CD4-positive, alpha-beta T cell treated with Interleukin-10 for 1 hour (primary cell): Measurements from ENCODE around the gene MARCKSL1.
A peak's percentile ranks its signal among the peaks of the same experiment; 100 is the strongest.
"Not testable (repeated sequence)": the region's sequence is repeated elsewhere in the genome, so short reads cannot be mapped to it uniquely, and the experiment has no call there.

Experiments
- DNase-seq: peaks from one replicate; pipeline ENCODE4 v3.0.0-alpha.2; 2020

Gene MARCKSL1

GRCh38 chr1:32331549-32331948 lies 4.5 kb downstream of the MARCKSL1 start:
- DNase-seq: no peak

GRCh38 chr1:32330558-32331151 lies 5.4 kb downstream of the MARCKSL1 start:
- DNase-seq: no peak

- DNase-seq: no peak
These were observed 6.0 kb downstream of the MARCKSL1 start for GRCh38 chr1:32329931-32330466.

- no peak for DNase-seq
These were observed 8.8 kb downstream of the MARCKSL1 start for GRCh38 chr1:32327204-32327603.

GRCh38 chr1:32321712-32322291 lies 14.2 kb downstream of the MARCKSL1 start:
- DNase-seq: peak; percentile 51

- DNase-seq: no peak
These were observed 17.7 kb downstream of the MARCKSL1 start for GRCh38 chr1:32318127-32318869.

GRCh38 chr1:32316903-32317277 lies 19.1 kb downstream of the MARCKSL1 start:
- no peak for DNase-seq

GRCh38 chr1:32311709-32312393 lies 24.2 kb downstream of the MARCKSL1 start:
- DNase-seq: no peak

- no peak for DNase-seq
These were observed 26.1 kb downstream of the MARCKSL1 start for GRCh38 chr1:32309960-32310359.

GRCh38 chr1:32307324-32307723 lies 28.7 kb downstream of the MARCKSL1 start:
- DNase-seq: no peak

- DNase-seq: no peak
These were observed 30.7 kb downstream of the MARCKSL1 start for GRCh38 chr1:32305310-32305709.

- DNase-seq: no peak
These were observed 31.9 kb downstream of the MARCKSL1 start for GRCh38 chr1:32303997-32304622.

GRCh38 chr1:32303358-32303757 lies 32.7 kb downstream of the MARCKSL1 start:
- no peak for DNase-seq

- no peak for DNase-seq
These were observed 36.7 kb downstream of the MARCKSL1 start for GRCh38 chr1:32299327-32299726.

GRCh38 chr1:32298211-32298610 lies 37.8 kb downstream of the MARCKSL1 start:
- DNase-seq: not testable (repeated sequence)

GRCh38 chr1:32291708-32292538 lies 44.1 kb downstream of the MARCKSL1 start, which contains the start of gene HDAC1:
HDAC1 (plus strand) TSS chr1:32292083; CDS start chr1:32292170, 87 bp downstream.
- DNase-seq: peak; percentile 99

- DNase-seq: no peak
These were observed 44.8 kb downstream of the MARCKSL1 start for GRCh38 chr1:32291145-32291707.

- DNase-seq: no peak
These were observed 46.8 kb downstream of the MARCKSL1 start for GRCh38 chr1:32289256-32289655.

- DNase-seq: no peak
These were observed 49.3 kb downstream of the MARCKSL1 start for GRCh38 chr1:32286763-32287162.

GRCh38 chr1:32285658-32286057 lies 50.4 kb downstream of the MARCKSL1 start:
- DNase-seq: no peak

GRCh38 chr1:32284777-32285176 lies 51.3 kb downstream of the MARCKSL1 start:
- DNase-seq: not testable (repeated sequence)
